H54 (cell line): ENCODE measurements around the gene EFCAB13.

Experiments
- DNase-seq: peaks from one replicate; pipeline ENCODE4 v3.0.0; 2011; ENCODE audit warnings: low spot score, mixed read lengths; ENCODE audit not compliant: insufficient read length
- FAIRE-seq: peaks from 3 replicates; lab custom pipeline; 2011; peaks lifted over from hg19 to GRCh38; lab: Jason Lieb, UNC
- POLR2A ChIP-seq: IDR thresholded peaks from 2 replicates; pipeline ENCODE4 v1.6.1; 2011; ENCODE audit warnings: low read depth, mild to moderate bottlenecking, low read length

Gene EFCAB13

DNA sequence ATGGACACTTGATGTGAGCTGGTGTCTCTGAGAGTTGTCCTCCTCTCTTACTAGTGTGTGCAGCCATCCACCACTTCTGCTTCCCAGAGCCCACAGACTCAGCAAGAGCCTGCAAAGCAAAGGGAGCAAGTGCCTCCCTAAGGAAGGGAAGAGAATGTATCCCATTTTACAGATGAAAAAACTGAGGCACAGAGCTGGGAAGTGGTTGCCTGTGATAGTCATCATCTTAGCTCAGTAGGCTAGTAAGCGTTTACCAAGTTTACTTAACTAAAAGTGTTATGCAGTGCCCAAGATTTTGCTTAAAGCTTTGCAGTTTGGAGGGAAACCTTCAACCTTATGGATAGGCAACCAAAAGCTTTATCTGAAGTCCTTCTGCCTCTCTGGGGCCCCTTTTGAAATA is 23.0 kb upstream of the EFCAB13 start:
- FAIRE-seq = no peak

DNA sequence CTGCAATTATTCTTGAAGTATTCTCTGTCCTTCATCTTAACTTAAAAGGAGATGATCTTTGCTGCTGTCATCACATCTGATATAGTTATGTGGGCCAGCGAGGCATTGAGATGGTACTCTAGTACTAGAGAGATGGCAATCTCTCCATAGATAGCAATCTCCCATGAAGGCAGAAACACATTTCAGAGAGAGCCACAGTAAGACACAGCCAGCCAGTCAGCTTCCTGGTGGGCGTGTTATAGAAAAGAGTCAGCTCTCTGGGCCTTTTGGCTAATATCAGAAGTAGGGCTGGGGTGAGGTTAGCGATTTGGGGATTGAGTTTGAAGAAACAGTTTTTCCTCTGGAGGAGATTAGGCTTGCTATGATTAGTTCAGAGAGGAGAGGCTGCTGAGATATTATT is 22.6 kb upstream of the EFCAB13 start:
- FAIRE-seq = no peak
- no peak for TF ChIP-seq POLR2A
- DNase-seq = no peak

More for the DNA sequence above, 23.0 kb upstream of the EFCAB13 start:
- TF ChIP-seq POLR2A = no peak
- no peak for DNase-seq

DNA sequence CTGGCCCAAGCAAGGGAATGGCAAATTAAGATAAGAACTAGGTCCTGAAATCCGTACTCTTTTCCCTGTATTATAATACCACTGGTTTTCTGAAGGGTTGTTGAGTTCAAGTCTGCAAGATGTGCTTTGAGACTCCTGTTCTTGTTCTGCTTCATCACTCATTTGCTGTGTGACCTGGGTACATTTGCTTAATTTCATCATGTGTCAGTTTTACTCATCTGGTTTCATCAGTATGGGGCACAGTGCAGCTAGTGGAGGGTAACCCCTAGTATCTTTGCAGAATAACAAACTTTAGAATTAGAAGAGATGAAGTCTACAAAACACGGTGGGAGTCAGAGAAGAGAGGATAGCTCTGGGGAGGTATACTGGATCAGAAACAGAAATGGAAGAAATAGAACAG is 21.9 kb upstream of the EFCAB13 start:
- no peak for DNase-seq
- no peak for TF ChIP-seq POLR2A
- FAIRE-seq = no peak

DNA sequence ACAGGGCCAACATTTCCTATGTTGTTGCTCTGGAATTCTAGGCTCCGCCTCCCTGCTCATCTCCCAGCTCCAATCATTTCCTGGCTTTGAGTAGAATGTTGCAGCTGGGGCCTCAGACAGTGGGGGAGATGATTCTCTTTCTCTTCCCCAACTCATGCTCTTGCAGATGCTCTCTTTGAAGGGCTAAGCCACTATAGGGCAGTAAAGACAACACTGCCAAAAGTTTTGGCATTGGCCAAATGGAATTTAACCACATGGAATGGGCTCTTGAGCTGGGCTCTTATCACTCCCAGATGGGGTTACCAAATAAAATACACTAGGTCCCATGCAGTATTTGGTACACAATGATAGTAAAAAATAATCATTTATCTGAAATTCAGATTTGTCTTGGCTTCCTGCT is 19.6 kb upstream of the EFCAB13 start:
- DNase-seq (no peak), FAIRE-seq (no peak)
- no peak for TF ChIP-seq POLR2A

DNA sequence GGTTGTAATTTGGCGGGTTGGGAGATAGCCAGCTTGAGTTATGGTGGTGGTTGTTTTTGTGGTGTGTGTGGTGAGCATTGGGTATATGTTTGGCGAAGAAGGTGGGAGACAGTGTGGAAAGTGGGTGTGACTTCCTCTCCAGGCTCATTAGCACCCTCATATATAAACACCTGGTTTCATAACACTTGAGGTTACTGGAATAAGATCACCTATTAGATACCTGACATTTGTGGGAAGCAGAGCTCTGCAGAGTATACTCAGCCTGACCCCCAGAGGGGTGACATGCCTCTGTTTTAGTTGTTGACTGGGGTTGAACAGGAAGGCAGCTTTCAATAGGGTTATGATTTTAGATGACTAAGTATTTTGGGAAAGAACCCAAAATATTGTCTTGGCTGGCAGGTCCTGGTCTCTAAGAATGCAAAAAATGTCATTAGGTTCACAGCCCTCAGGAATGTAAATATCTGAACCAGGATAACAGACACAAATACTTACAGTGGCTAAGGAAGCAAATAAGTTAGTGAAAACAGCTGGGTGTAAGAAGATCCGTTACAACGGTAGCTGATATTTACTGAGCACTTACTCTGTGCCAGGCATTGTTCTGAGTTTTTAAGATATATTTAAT is 18.3 kb upstream of the EFCAB13 start:
- DNase-seq (peak; percentile 85), FAIRE-seq (peak; percentile 87)
- no peak for TF ChIP-seq POLR2A

DNA sequence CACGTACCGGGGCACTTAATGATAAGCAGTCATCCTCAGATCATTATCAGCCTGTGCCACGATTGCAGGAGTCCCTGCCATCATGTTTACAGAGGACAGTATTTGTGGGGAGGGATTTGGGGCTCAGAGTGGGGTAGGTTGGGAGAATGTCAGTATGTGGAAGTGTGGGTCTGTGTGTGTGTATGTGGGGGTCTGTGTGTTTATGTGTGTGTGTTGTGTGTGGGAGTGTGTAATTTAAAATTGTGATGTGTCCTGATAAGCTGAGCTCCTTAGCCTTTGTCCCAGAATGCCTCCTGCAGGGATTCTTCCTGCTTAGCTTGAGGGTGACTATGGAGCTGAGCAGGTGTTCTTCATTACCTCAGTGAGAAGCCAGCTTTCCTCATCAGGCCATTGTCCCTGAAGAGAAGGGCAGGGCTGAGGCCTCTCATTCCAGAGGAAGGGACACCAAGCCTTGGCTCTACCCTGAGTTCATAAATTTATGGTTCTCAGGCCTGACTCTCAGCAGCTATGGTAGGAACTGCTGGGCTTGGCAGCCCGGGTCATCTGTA is 13.5 kb upstream of the EFCAB13 start:
- no peak for TF ChIP-seq POLR2A
- DNase-seq (no peak), FAIRE-seq (no peak)

DNA sequence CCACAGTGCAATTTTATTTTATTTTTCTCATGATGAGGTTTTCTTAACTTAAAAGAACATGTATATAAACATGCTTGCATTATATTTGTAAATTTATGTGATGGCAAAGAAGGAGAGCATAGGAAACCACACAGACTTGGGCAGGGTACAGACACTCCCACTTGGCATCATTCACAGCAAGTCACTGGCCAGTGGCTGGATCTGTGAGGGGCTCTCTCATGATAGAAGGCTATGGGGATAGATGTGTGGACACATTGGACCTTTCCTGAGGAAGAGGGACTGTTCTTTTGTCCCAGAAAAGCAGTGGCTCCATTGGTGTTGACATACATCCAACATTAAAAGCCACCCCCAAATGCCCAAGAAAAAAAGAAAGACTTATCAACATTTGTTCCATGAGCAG is 12.3 kb upstream of the EFCAB13 start:
- DNase-seq (no peak), FAIRE-seq (no peak)
- no peak for TF ChIP-seq POLR2A

DNA sequence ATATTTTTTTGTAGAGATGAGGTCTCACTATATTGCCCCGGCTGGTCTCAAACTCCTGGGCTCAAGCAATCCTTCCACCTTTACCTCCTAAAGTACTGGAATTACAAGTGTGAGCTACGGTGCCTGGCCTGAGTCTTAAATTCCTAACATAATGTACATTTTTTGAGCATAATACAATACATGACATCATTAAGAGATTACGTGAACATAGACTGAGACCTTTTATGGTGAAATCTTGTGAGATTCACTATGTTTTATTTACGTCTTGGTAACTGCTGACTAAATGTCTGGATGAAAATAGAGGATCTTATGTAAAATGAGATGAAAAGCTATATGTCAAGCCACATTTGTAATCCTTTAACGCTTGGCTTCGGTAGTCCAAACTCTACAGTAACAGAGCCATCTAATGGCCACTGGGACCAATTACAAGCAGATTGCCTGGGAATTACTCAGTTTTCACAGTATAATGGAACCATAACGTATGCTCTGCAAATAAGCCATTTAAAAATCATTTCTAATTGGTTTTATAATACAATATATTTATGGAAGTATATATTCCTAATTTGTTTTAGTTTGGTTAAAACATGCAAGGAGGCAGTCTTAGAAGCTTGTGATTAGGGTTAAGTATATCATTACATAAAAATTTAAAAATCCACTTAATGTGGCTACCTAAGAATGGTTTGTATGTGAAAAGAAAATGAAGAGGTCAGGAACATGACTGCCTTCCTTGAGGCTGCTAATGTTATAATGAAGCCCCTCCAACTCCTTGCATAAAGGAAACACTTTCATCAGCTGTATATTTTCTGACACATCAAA is 8.1 kb upstream of the EFCAB13 start:
- FAIRE-seq (peak; percentile 95), DNase-seq (peak; percentile 63)
- no peak for TF ChIP-seq POLR2A

DNA sequence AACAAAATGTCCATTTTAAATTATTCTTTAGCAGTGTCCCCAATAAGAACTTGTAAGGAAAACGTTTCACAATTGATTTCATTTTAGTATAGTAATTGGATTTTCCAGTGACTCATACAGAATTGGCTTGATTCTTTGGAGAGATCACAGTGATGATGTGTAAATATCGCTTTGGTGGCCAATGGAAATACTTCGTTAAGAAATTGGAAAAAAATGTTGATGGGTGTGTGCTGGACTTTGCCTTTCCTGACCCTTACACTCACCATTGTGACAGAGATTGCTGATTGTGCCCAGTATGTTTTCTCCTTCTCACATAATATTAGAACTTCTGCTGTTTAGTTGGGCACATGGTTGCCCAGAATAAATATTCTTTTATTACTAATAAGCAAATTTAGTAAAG is 7.4 kb upstream of the EFCAB13 start:
- TF ChIP-seq POLR2A = no peak
- no peak for DNase-seq
- FAIRE-seq = no peak

DNA sequence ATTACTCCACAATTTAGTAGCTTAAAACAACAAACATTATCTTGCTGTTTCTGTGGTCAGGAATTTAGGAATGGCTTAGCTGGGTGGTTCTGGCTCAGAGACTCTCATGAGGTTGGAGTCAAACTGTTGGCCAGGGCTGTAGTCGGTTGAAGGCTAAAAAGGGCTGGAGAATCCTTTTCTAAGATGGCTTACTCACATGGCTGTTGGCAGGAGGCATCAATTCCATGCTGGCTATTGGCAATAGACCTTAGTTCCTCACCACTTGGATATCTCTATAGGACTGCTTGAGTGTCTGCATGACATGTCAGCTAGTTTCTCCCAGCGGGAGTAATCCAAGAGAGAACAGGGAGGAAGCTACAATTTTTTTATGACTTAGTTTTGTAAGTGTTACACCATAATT is 6.6 kb upstream of the EFCAB13 start:
- no peak for DNase-seq
- no peak for TF ChIP-seq POLR2A
- no peak for FAIRE-seq

DNA sequence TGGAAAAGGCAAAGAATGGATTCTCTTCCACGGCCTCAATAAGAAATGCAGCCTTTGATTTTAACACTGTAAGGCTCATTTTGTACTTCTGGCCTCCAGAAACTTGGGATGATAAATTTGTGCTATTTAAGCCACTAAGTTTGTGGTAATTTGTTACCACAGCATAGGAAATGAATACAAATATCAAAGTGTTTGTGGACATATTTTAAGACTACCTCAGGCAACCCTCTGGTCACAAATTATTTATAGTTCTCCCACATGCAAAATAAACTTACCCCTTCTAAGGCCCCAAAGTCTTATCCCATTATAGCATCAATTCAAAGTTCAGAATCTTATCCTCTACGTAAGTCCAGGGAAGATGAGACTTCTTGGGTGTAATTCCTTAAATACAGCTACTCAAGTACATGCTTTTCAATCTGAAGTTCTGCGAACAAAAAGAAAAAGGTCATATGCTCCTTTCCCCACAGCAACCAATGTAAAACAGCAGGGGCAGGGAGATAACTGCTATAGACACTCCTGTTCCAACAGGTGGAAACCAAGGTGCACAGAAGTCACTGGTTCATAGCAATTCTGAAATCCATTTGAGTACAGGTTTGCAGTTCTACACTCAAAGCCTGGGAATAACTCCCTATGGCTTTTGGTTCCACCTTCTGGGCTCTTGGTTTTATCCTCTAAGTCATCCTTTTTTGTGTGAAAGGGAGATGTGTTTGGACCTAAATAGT is 5.4 kb upstream of the EFCAB13 start:
- FAIRE-seq = no peak
- no peak for TF ChIP-seq POLR2A
- no peak for DNase-seq

DNA sequence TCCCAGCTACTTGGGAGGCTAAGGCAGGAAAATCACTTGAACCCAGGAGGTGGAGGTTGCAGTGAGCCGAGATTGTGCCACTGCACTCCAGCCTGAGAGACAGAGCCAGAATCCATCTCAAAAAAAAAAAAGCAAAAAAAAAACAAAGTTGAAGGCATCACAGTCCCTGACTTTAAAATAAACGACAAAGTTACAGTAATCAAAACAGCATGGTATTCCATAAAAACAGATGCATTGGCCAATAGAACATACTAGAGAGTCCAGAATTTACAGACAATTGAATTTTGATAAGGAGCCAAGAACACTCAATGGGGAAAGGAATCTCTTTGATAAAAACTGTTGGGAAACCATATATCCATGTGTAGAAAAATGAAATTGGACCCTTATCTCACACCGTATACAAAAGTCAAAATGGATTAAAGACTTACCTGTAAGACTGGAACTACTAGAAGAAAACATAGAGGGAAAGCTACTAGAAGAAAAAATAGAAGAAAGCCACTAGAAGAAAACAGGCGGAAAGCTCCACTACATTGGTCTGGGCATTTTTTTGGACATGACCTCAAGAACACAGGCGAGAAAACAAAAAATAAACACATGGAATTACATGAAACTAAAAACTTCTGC is 2.8 kb upstream of the EFCAB13 start:
- FAIRE-seq (no peak), DNase-seq (no peak)
- no peak for TF ChIP-seq POLR2A

DNA sequence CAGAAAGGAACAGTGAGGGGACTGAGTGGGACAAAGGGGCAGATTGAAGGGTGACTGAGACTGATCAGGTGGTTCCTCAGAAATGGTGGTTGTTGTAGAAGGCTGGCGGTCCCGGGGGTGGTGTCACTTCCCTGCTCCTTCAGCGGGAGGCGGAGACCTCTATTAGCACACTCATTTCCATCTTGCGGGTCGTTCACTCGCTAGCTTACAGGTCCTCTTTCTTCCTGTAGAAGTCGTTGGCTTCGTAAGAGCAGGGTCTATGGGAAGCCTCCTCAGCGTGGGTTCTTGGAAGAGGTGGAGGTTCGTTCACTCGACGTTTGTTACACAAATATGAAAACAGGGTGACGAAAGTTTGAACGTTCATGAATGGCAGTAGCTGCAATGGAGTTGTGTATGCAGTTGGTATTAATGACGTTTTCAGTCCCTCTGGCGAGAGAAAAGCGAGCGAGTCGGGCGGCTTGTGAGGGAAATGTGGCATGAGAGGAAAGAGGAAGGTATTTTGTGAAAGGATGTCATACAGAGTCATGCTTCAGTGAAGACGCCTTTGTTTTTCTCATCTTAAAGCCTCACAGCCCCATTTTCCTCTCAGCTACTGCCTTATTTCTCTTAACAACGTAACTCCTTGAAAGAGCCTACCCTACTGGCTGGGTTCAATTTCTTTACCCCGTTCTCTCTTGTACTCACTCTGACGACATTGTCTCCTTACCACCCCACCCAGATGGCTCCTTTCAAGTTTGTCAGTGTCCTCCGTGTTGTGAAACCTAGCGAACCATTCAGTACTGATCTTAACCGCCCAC is 667 bp downstream of the EFCAB13 start:
- no peak for TF ChIP-seq POLR2A
- FAIRE-seq (no peak), DNase-seq (no peak)
